GM12878 (cell line): ENCODE results near the gene RANBP6. TPM values are rescaled to one million over a fixed set of nuclear protein-coding genes. Genes with fewer than 3 reads are reported as not detected.

Source experiments
- ATAC-seq: fragments of 200-7000 bp; cut with Tn5 transposase; 3 replicates; pipeline ENCODE4 v1.9.1; 2020; ENCODE audit warnings: mild to moderate bottlenecking, moderate library complexity
- BruUV-seq: library from RNA; stranded (reverse); fragments of 400-500 nt; replicated peaks from 2 replicates; lab custom pipeline; 2021; lab: Mats Ljungman, UMichigan
- CTCF ChIA-PET: fragments of 300-600 bp; sonication (Branson Sonifier 250); formaldehyde crosslinking; extraction: SDS; loops from one replicate; lab custom pipeline; 2021; ENCODE audit warnings: inconsistent platforms; lab: Yijun Ruan, JAX
- POLR2A ChIA-PET: fragments of 350-600 bp; formaldehyde crosslinking; extraction: SDS; loops from one replicate; lab custom pipeline; 2021; ENCODE audit warnings: inconsistent platforms; lab: Charles Lee
- RAD21 ChIA-PET: fragments of 300-600 bp; sonication (Branson Sonifier 250); formaldehyde crosslinking; loops from one replicate; lab custom pipeline; 2023; ENCODE audit warnings: antibody characterized with exemption; ENCODE audit not compliant: unreplicated experiment; lab: Charles Lee
- SMC1A ChIA-PET: fragments of 300-600 bp; sonication (Branson Sonifier 250); formaldehyde crosslinking; loops from one replicate; lab custom pipeline; 2023; ENCODE audit not compliant: unreplicated experiment, uncharacterized antibody; lab: Charles Lee
- DNase-seq: peaks from one replicate; pipeline ENCODE4 v3.0.0-alpha.2; 2011; ENCODE audit warnings: low read depth, low spot score
- FAIRE-seq: peaks from 3 replicates; lab custom pipeline; 2011; peaks lifted over from hg19 to GRCh38; lab: Jason Lieb, UNC
- H2AFZ ChIP-seq: 2 replicates; pipeline ENCODE4 v1.6.0; 2011; ENCODE audit warnings: low read depth, low read length, control low read depth; ENCODE audit not compliant: control insufficient read depth
- H3K27ac ChIP-seq: 2 replicates; pipeline ENCODE4 v1.5.1; 2011; ENCODE audit warnings: control low read depth; ENCODE audit not compliant: control insufficient read depth, insufficient read depth
- H3K27me3 ChIP-seq, 2 experiments: replicated peaks in 1 of 2; 2 replicates each; pipeline versions ENCODE4 v1.6.0 to v1.6.1; 2011; ENCODE audit warnings: low read length in 1 of 2; ENCODE audit not compliant: control insufficient read depth in 2 of 2, insufficient read depth in 2 of 2
- H3K36me3 ChIP-seq, 2 experiments: 2 replicates each; pipeline ENCODE4 v1.5.1; 2011; ENCODE audit warnings: low read length in 1 of 2; ENCODE audit not compliant: control insufficient read depth in 2 of 2, insufficient read depth in 2 of 2
- H3K4me1 ChIP-seq: 2 replicates; pipeline ENCODE4 v1.6.1; 2011; ENCODE audit warnings: mild to moderate bottlenecking, low read length, moderate library complexity, mixed read lengths; ENCODE audit not compliant: control insufficient read depth, insufficient read depth
- H3K4me2 ChIP-seq: 2 replicates; pipeline ENCODE4 v1.6.0; 2011; ENCODE audit warnings: control low read depth; ENCODE audit not compliant: control insufficient read depth, insufficient read depth
- H3K4me3 ChIP-seq: fragments of 200-600 bp; sonication (generic); 2 replicates; pipeline ENCODE4 v1.5.1; 2016
- H3K79me2 ChIP-seq: 2 replicates; pipeline ENCODE4 v1.6.0; 2011; ENCODE audit warnings: low read length; ENCODE audit not compliant: control insufficient read depth, insufficient read depth
- H3K9ac ChIP-seq: 2 replicates; pipeline ENCODE4 v1.8.0; 2011; ENCODE audit warnings: low read length, control low read depth, mixed read lengths; ENCODE audit not compliant: control insufficient read depth, insufficient read depth
- H3K9me3 ChIP-seq: replicated peaks from 3 replicates; pipeline ENCODE4 v1.5.1; 2011; ENCODE audit warnings: mild to moderate bottlenecking, low read length; ENCODE audit not compliant: control insufficient read depth, insufficient read depth
- H4K20me1 ChIP-seq: 2 replicates; pipeline ENCODE4 v1.6.0; 2011; ENCODE audit not compliant: control insufficient read depth, insufficient read depth
- BCL3 ChIP-seq: IDR thresholded peaks from 2 replicates; pipeline ENCODE4 v1.6.1; 2011; ENCODE audit warnings: borderline replicate concordance, low read depth, mild to moderate bottlenecking, moderate library complexity, low read length; ENCODE audit not compliant: insufficient read depth, poor library complexity, severe bottlenecking
- GATAD2B ChIP-seq: fragments of 450-650 bp; conservative IDR thresholded peaks from 2 replicates; pipeline ENCODE4 v1.6.1; 2017; ENCODE audit warnings: low read depth, mild to moderate bottlenecking, moderate library complexity
- JUND ChIP-seq: IDR thresholded peaks from 2 replicates; pipeline ENCODE4 v1.6.1; 2012; ENCODE audit warnings: low read depth, mild to moderate bottlenecking, low read length, improper control_type of control experiment, moderate library complexity
- KAT2A ChIP-seq: conservative IDR thresholded peaks from 2 replicates; pipeline ENCODE4 v1.6.1; 2011; ENCODE audit warnings: low read depth, low read length; ENCODE audit not compliant: control insufficient read depth
- NFIC ChIP-seq: IDR thresholded peaks from 2 replicates; pipeline ENCODE4 v1.6.1; 2012; ENCODE audit warnings: low read depth, mild to moderate bottlenecking, inconsistent platforms, low read length, moderate library complexity
- NFXL1 ChIP-seq: fragments of 450-650 bp; IDR thresholded peaks from 2 replicates; pipeline ENCODE4 v1.6.1; 2017; ENCODE audit warnings: antibody characterized with exemption, mild to moderate bottlenecking, borderline replicate concordance
- RUNX3 ChIP-seq: IDR thresholded peaks from 2 replicates; pipeline ENCODE4 v1.6.1; 2012; ENCODE audit warnings: low read length, inconsistent platforms
- SIN3A ChIP-seq: IDR thresholded peaks from 2 replicates; pipeline ENCODE4 v1.6.1; 2012; ENCODE audit warnings: low read depth, low read length, improper control_type of control experiment
- SMAD5 ChIP-seq: IDR thresholded peaks from 2 replicates; pipeline ENCODE4 v1.6.1; 2016; ENCODE audit warnings: antibody characterized with exemption, low read depth
- SUZ12 ChIP-seq: fragments of 200-600 bp; sonication (generic); IDR thresholded peaks from one replicate; pipeline ENCODE4 v1.6.1; 2018; ENCODE audit warnings: antibody characterized with exemption, mild to moderate bottlenecking; ENCODE audit not compliant: unreplicated experiment
- ZBTB33 ChIP-seq: fragments of 450-650 bp; IDR thresholded peaks from 2 replicates; pipeline ENCODE4 v1.6.1; 2017; ENCODE audit warnings: mild to moderate bottlenecking
- ZNF687 ChIP-seq: fragments of 450-650 bp; IDR thresholded peaks from 2 replicates; pipeline ENCODE4 v1.6.1; 2017; ENCODE audit warnings: mild to moderate bottlenecking, moderate library complexity
- WGBS: methylation state at CpG from one replicate; pipeline ENCODE4 v1.1.6; 2016; ENCODE audit warnings: low lambda C conversion rate; ENCODE audit not compliant: insufficient replicate concordance, insufficient coverage; ENCODE audit errors: missing lambda C conversion rate; 5-methylcytosine and 5-hydroxymethylcytosine counted together
- in situ Hi-C: fragments of 300-500 bp; cut with MboI; formaldehyde crosslinking; loops from 9 replicates; pipeline ENCODE4 v1.14.3; 2018; ENCODE audit warnings: mixed read lengths
- intact Hi-C: fragments of 100-400 bp; cut with micrococcal nuclease; formaldehyde crosslinking; loops from one replicate; pipeline ENCODE4 v1.14.2; 2022; ENCODE audit not compliant: unreplicated experiment
- polyA plus RNA-seq, 11 experiments: library from polyadenylated mRNA; depleted of rRNA in 4 of 11; unstranded in 6 of 11; stranded (reverse) in 5 of 11; fragments of >200 nt; fragmentation: Nextera tagmentation in 4 of 11; fragmentation: Illumina TruSeq in 1 of 11; extraction: Ambion mirVana in 4 of 11; extraction: Trizol in 1 of 11; gene quantifications; 1 replicate in 1 of 11; 2 replicates in 10 of 11; pipeline versions ENCODE4 v1.2.1 to v1.2.3, GENCODE V29; 2011 to 2016; ENCODE audit warnings: inconsistent platforms in 2 of 11, missing spikeins in 2 of 11, low read depth in 1 of 11
- total RNA-seq, 4 experiments: library from RNA; depleted of rRNA in 3 of 4; stranded (reverse); fragments of >200 nt in 3 of 4; fragmentation: Illumina TruSeq in 1 of 4; extraction: Trizol in 1 of 4; gene quantifications; 2 replicates each; pipeline versions ENCODE4 v1.2.1 to v1.2.3, GENCODE V29; 2013 to 2021

The RANBP6 gene
- total and polyA plus RNA-seq, 10 of the 15 experiments (the other 5 are each of a cell fraction or from before 2014, with no cell fraction given): 10.9 to 26.9 (median 19.4) TPM

GRCh38 chr9:6052293-6052919 is 37.0 kb upstream of the RANBP6 start:
- no peak overlapping the region for H3K4me3 ChIP-seq
- no peak overlapping the region; the same call in 1 of the 2 replicates for H3K27ac ChIP-seq
- SMC1A ChIA-PET: interaction anchor here (0.5 to 7.3 kb wide), 11 partner anchors 52 to 254 kb away, joined by 3 to 174 read pairs (median 5); no protein-coding TSS in a partner anchor
- no peak for FAIRE-seq
- no TSS peak for BruUV-seq
- in situ Hi-C loops (no loop called here), intact Hi-C loops (loop anchor here (10.0 kb wide), 1 partner anchor 512 kb away; no protein-coding TSS in a partner anchor)
- RAD21 ChIA-PET: interaction anchor here (1.1 to 5.0 kb wide), 10 partner anchors 44 to 303 kb away, joined by 3 to 121 read pairs (median 13); a partner anchor contains a TSS
- H3K9ac ChIP-seq: no peak overlapping the region
- H3K27me3 ChIP-seq: no peaks in the 10 kb centered on the region
- TF ChIP-seq RUNX3 (no peak), ZNF687 (no peak), NFXL1 (no peak), GATAD2B (no peak), SUZ12 (no peak), JUND (no peak), SMAD5 (no peak), ZBTB33 (no peak), BCL3 (no peak), SIN3A (no peak), KAT2A (no peak), NFIC (no peak)
- H3K79me2 ChIP-seq: no peaks in the 10 kb centered on the region
- peak overlapping the region; percentile 92 for H2AFZ ChIP-seq
- H3K36me3 ChIP-seq: no peaks in the 10 kb centered on the region
- no peaks in the 10 kb centered on the region for H3K9me3 ChIP-seq
- peaks cover 24% of the 10 kb centered on the region for H3K4me1 ChIP-seq
- POLR2A ChIA-PET: interaction anchor here (1.6 kb wide), 1 partner anchor 29 kb away, joined by 3 read pairs; no protein-coding TSS in a partner anchor
- CTCF ChIA-PET: interaction anchor here (1.0 to 13.5 kb wide), 16 partner anchors 12 to 255 kb away, joined by 3 to 288 read pairs (median 22); partner anchors contain the start of genes ERMP1 and RANBP6
- DNase-seq: no peak
- H4K20me1 ChIP-seq: no peaks in the 10 kb centered on the region
- WGBS: 100% methylated on average over 2 of the region's 2 CpGs
- no peak for ATAC-seq
- H3K4me2 ChIP-seq: no peak overlapping the region
